SK-N-SH (cell line): Measurements from ENCODE around the gene SLC38A3.

ENCODE experiments used
- CTCF ChIP-seq: fragments of 200-600 bp; sonication (generic); IDR thresholded peaks from 2 replicates; pipeline ENCODE4 v1.6.1; 2017; ENCODE audit warnings: antibody characterized with exemption, mild to moderate bottlenecking, moderate library complexity
- EZH2phosphoT487 ChIP-seq: fragments of 200-600 bp; sonication (generic); IDR thresholded peaks from 2 replicates; pipeline ENCODE4 v1.6.1; 2017; ENCODE audit warnings: low read depth, mixed run types, mild to moderate bottlenecking, antibody characterized with exemption, moderate library complexity, borderline replicate concordance
- FOXM1 ChIP-seq: IDR thresholded peaks from 2 replicates; pipeline ENCODE4 v1.4.0; 2012; ENCODE audit warnings: low read depth, mild to moderate bottlenecking
- JUND ChIP-seq: IDR thresholded peaks from 2 replicates; pipeline ENCODE4 v1.4.0; 2012
- MAX ChIP-seq: IDR thresholded peaks from 2 replicates; pipeline ENCODE4 v1.4.0; 2012; ENCODE audit warnings: low read depth
- MXI1 ChIP-seq: IDR thresholded peaks from 2 replicates; pipeline ENCODE4 v1.6.1; 2012; ENCODE audit warnings: mild to moderate bottlenecking, low read depth, low read length, improper control_type of control experiment
- NFIC ChIP-seq: IDR thresholded peaks from 2 replicates; pipeline ENCODE4 v1.4.0; 2012; ENCODE audit warnings: borderline replicate concordance
- POLR2AphosphoS5 ChIP-seq: IDR thresholded peaks from 2 replicates; pipeline ENCODE4 v1.6.1; 2012; ENCODE audit warnings: low read depth, low read length
- RCOR1 ChIP-seq: fragments of 150-350 bp; IDR thresholded peaks from 2 replicates; pipeline ENCODE4 v1.6.1; 2017; ENCODE audit warnings: antibody characterized with exemption, low read length
- REST ChIP-seq: IDR thresholded peaks from 2 replicates; pipeline ENCODE4 v1.6.1; 2012; ENCODE audit warnings: mild to moderate bottlenecking, low read depth, low read length, moderate library complexity
- RFX5 ChIP-seq: IDR thresholded peaks from 2 replicates; pipeline ENCODE4 v1.6.1; 2012; ENCODE audit warnings: mild to moderate bottlenecking, improper control_type of control experiment, low read length
- SMC3 ChIP-seq: IDR thresholded peaks from 2 replicates; pipeline ENCODE4 v1.6.1; 2012; ENCODE audit warnings: low read depth, low read length, improper control_type of control experiment
- TAF1 ChIP-seq: IDR thresholded peaks from 2 replicates; pipeline ENCODE4 v1.6.1; 2012; ENCODE audit warnings: low read depth, mild to moderate bottlenecking, low read length, moderate library complexity, borderline replicate concordance

- TF ChIP-seq REST = no peak
- no peak for TF ChIP-seq CTCF
- TF ChIP-seq MXI1 = no peak
- TF ChIP-seq POLR2AphosphoS5 = no peak
- no peak for TF ChIP-seq EZH2phosphoT487
- TF ChIP-seq RCOR1 = no peak
- TF ChIP-seq MAX = no peak
- no peak for TF ChIP-seq FOXM1
- no peak for TF ChIP-seq RFX5
- TF ChIP-seq JUND = no peak
- no peak for TF ChIP-seq NFIC
- no peak for TF ChIP-seq SMC3
- TF ChIP-seq TAF1 = no peak
These were observed 63.2 kb downstream of the SLC38A3 start for GRCh38 chr3:50268276-50268675.
